GM23338 (cell line): ENCODE data around the gene GAB1.

Experiments
- CTCF ChIP-seq, 2 experiments: fragments of 200-600 bp in 1 of 2; sonication (generic) in 1 of 2; conservative IDR thresholded peaks; 2 replicates each; pipeline versions ENCODE4 v1.5.1 to v1.6.1; 2016 to 2017; ENCODE audit warnings: antibody characterized with exemption in 2 of 2, low read depth in 2 of 2, mild to moderate bottlenecking in 2 of 2, moderate library complexity in 1 of 2
- EZH2 ChIP-seq: fragments of 200-600 bp; sonication (generic); IDR thresholded peaks from one replicate; pipeline ENCODE4 v1.8.0; 2017; ENCODE audit warnings: antibody characterized with exemption, mild to moderate bottlenecking, low read depth; ENCODE audit not compliant: unreplicated experiment
- POLR2AphosphoS5 ChIP-seq: IDR thresholded peaks from 2 replicates; pipeline ENCODE4 v1.6.1; 2016; ENCODE audit warnings: antibody characterized with exemption, low read depth
- REST ChIP-seq: IDR thresholded peaks from one replicate; pipeline ENCODE4 v1.6.1; 2018; ENCODE audit warnings: antibody characterized with exemption; ENCODE audit not compliant: unreplicated experiment
- ZNF114 ChIP-seq: fragments of 250-450 bp; sonication (Bioruptor Pico); IDR thresholded peaks from 2 replicates; pipeline ENCODE4 v1.5.0; 2020; ENCODE audit warnings: mild to moderate bottlenecking, moderate library complexity

- TF ChIP-seq CTCF (conservative IDR thresholded peaks at IDR 0.05; ENCODE audit: low read depth in 2 of 2) (no peak), EZH2 (no peak), ZNF114 (no peak), REST (no peak), POLR2AphosphoS5 (no peak)
Measured at GRCh38 chr4:143512978-143513313, 176.3 kb downstream of the GAB1 start.
